Ishikawa (cell line): ENCODE results near the gene ATAD3B.

ENCODE experiments used
- CEBPB ChIP-seq: IDR thresholded peaks from 2 replicates; pipeline ENCODE4 v1.6.1; 2012
- CREB1 ChIP-seq: IDR thresholded peaks from 2 replicates; pipeline ENCODE4 v1.6.1; 2012; ENCODE audit warnings: low read depth
- EGR1 ChIP-seq: IDR thresholded peaks from 2 replicates; pipeline ENCODE4 v1.6.1; 2012
- EP300 ChIP-seq: IDR thresholded peaks from 2 replicates; pipeline ENCODE4 v1.6.1; 2012; ENCODE audit warnings: borderline replicate concordance
- FOXM1 ChIP-seq: IDR thresholded peaks from 2 replicates; pipeline ENCODE4 v1.6.1; 2012; ENCODE audit warnings: low read depth, borderline replicate concordance
- MAX ChIP-seq: IDR thresholded peaks from 2 replicates; pipeline ENCODE4 v1.6.1; 2012
- NFIC ChIP-seq: IDR thresholded peaks from 2 replicates; pipeline ENCODE4 v1.6.1; 2012
- RAD21 ChIP-seq: IDR thresholded peaks from 2 replicates; pipeline ENCODE4 v1.6.1; 2012; ENCODE audit warnings: low read depth
- REST ChIP-seq: IDR thresholded peaks from 2 replicates; pipeline ENCODE4 v1.6.1; 2012; ENCODE audit warnings: low read depth, mild to moderate bottlenecking
- TAF1 ChIP-seq: IDR thresholded peaks from 2 replicates; pipeline ENCODE4 v1.6.1; 2012; ENCODE audit warnings: low read depth, mild to moderate bottlenecking
- TCF12 ChIP-seq: IDR thresholded peaks from 2 replicates; pipeline ENCODE4 v1.6.1; 2012; ENCODE audit warnings: low read depth
- TEAD4 ChIP-seq: IDR thresholded peaks from 2 replicates; pipeline ENCODE4 v1.6.1; 2012
- USF1 ChIP-seq: IDR thresholded peaks from 2 replicates; pipeline ENCODE4 v1.6.1; 2012
- YY1 ChIP-seq: IDR thresholded peaks from 2 replicates; pipeline ENCODE4 v1.6.1; 2012; ENCODE audit warnings: low read depth
- ZBTB7A ChIP-seq: IDR thresholded peaks from 2 replicates; pipeline ENCODE4 v1.6.1; 2012; ENCODE audit warnings: low read depth

ATAD3B gene

GRCh38 chr1:1424707-1425106 is 46.9 kb upstream of the ATAD3B start:
- TF ChIP-seq TCF12 (no peak), EGR1 (no peak), CEBPB (no peak), FOXM1 (no peak), MAX (no peak), EP300 (no peak), RAD21 (no peak)

GRCh38 chr1:1425426-1425752 is 46.2 kb upstream of the ATAD3B start:
- no peak for TF ChIP-seq REST
- no peak for TF ChIP-seq CREB1
- no peak for TF ChIP-seq EGR1
- TF ChIP-seq NFIC = no peak
- TF ChIP-seq TEAD4 = no peak
- no peak for TF ChIP-seq USF1
- TF ChIP-seq TCF12 = no peak
- no peak for TF ChIP-seq RAD21
- TF ChIP-seq FOXM1 = no peak
- TF ChIP-seq YY1 = no peak
- no peak for TF ChIP-seq TAF1
- no peak for TF ChIP-seq CEBPB
- TF ChIP-seq MAX = no peak
- no peak for TF ChIP-seq EP300
- no peak for TF ChIP-seq ZBTB7A

GRCh38 chr1:1425753-1426495 is 45.6 kb upstream of the ATAD3B start:
- TF ChIP-seq USF1 = no peak
- no peak for TF ChIP-seq NFIC
- no peak for TF ChIP-seq CREB1
- TF ChIP-seq REST = no peak
- TF ChIP-seq TEAD4 = no peak
- TF ChIP-seq TCF12 = no peak
- TF ChIP-seq ZBTB7A = no peak
- no peak for TF ChIP-seq EGR1
- no peak for TF ChIP-seq RAD21
- TF ChIP-seq FOXM1 = no peak
- no peak for TF ChIP-seq CEBPB
- no peak for TF ChIP-seq MAX
- no peak for TF ChIP-seq YY1
- no peak for TF ChIP-seq EP300
- no peak for TF ChIP-seq TAF1

- TF ChIP-seq REST (no peak), TCF12 (no peak), CREB1 (no peak)
These were observed 45.0 kb upstream of the ATAD3B start for GRCh38 chr1:1426496-1427105.
